GM19025 (cell line): Measurements from ENCODE around the gene GNAS-AS1.

Experiments used
- ATAC-seq: cut with Tn5 transposase; IDR thresholded peaks from one replicate; pipeline ENCODE4 v1.9.1; 2021; ENCODE audit warnings: mild to moderate bottlenecking, low read depth, moderate library complexity; ENCODE audit not compliant: unreplicated experiment

GNAS-AS1 gene

DNA sequence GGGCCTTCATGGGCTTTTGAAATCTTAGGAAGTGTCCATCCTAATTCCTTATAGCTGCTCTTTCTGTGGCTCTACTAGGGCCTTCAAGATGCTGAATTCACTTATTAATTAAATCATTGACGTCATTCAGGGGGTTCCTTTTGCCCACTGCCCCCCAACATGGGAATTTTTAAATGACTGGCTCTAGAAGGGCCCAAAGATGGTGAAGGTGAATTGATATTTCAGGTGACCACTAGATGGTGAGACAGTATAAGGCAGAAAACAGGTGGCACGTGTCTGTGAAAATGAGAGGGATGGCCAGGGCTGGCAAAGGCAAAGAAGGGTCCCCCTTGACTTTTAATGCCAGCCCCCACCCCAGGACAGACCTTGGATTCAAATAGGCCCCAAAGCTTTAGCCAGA, 13.6 kb upstream of the GNAS-AS1 start:
- ATAC-seq: no peak

DNA sequence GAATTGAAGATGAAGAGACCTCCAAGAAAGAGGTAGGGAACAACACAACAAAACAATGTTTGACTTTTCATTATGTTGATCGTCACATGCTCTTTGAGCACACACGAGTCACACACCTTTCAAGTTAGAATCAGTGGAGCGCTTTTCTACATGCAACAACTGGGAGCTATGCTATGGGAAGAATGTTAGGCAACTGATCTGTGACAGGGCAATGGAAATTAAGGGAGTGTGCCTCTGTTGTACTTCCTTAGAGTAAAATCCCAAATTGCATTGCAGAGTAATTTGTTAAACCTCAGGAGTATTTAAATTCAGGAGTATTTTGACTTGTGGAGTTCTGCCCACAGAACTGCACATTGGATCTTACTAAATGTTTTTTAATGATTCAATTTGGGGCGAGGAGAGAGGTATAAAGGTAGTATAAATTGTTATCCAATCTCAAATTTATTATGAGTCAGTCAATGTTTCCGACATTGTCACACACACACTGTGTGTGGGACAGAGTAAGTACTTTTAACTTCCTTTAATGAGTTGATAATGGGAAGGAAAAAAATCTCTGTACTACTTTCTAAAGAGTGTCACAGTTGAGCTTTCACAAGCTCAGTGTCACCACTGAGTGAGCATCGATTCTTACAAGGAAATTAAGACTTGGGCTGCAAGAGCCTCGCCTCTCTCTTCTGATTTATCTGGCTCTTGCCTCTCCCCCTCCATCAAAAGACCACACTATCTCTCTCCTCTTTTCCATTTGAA, 12.5 kb upstream of the GNAS-AS1 start:
- ATAC-seq: no peak

DNA sequence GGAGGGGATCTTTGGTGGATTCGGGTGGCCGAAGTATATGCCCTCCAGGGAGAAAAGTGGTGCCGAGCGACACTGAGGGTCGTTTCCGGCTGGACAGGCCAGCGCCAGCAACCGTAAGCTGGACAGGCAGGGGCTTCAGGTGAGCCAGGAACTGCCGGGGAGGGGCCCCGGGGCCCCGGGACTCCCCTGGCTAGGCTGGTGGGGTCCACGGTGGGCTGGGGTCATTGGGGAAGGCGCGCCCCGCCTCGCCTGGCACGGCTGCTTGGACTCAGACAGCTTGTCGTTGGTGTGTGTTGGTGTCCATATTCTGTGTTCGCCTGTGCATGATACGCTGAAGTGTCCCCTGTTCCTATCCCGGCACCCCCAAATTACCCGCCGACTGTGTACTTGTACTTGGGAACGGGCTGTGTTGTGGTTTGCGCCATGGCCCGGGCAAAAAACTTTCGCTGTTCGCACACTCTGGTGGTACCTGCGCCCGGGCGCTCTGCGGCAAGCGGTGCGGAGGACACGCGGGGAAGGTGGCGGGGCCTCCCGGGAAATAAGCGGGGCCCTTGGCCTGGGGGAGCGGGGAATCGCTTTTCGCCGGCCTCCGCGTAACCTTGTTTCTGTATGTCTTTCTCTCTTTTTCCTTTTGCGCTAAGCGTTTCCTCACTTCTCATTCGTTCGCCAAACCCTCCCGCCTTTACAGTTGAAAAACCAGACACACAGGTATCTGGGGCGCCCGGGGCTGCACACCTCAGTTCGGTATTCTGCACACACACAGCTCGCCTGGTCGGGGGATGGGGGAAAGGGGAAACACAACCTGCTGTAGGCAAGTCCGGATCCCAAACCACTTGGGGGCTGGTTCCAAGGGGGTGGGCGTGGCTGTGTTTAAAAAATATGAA, 5.0 kb upstream of the GNAS-AS1 start:
- no peak for ATAC-seq

DNA sequence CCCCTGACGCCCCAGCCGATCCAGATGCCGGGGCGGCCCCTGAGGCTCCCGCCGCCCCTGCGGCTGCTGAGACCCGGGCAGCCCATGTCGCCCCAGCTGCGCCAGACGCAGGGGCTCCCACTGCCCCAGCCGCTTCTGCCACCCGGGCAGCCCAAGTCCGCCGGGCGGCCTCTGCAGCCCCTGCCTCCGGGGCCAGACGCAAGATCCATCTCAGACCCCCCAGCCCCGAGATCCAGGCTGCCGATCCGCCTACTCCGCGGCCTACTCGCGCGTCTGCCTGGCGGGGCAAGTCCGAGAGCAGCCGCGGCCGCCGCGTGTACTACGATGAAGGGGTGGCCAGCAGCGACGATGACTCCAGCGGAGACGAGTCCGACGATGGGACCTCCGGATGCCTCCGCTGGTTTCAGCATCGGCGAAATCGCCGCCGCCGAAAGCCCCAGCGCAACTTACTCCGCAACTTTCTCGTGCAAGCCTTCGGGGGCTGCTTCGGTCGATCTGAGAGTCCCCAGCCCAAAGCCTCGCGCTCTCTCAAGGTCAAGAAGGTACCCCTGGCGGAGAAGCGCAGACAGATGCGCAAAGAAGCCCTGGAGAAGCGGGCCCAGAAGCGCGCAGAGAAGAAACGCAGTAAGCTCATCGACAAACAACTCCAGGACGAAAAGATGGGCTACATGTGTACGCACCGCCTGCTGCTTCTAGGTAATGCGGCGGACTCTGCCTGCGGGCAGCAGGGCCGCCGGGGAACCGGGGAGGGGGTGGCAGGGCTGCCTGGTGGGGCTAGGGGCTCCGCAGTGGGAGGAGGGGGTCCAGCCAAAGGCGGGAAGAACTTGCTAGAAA, 4.2 kb upstream of the GNAS-AS1 start:
- no peak for ATAC-seq

GRCh38 chr20:58853976-58854637, 3.4 kb upstream of the GNAS-AS1 start:
- no peak for ATAC-seq

GRCh38 chr20:58853466-58853865, 2.8 kb upstream of the GNAS-AS1 start:
- no peak for ATAC-seq

- no peak for ATAC-seq
Measured at GRCh38 chr20:58852543-58853271, 2.0 kb upstream of the GNAS-AS1 start, which contains the start of gene GNAS. GNAS (plus strand) TSS chr20:58852716.

DNA sequence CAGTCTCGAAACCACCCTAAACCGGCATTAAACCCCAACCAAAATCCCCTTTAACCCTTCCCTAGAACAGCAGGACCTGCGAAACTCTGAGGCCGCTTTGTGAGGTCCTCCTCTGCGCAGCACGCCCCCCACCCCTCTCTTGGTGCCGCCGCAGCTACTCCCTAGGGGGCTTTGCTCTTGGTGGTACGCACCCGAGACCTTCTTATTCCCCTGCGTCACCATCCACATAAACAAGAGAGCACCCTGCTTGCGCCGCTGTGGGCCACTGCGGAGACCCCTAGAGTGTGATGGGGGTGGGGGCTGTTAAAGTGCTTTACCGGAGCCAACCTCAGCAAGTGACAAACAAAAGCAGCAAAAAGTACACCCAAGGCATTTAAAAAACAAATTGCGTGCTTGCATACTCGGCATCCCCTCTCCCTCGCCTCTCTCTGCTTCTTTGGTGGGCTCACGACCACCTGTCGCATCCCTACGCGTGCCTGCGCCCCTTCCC, 1.3 kb upstream of the GNAS-AS1 start:
- no peak for ATAC-seq

DNA sequence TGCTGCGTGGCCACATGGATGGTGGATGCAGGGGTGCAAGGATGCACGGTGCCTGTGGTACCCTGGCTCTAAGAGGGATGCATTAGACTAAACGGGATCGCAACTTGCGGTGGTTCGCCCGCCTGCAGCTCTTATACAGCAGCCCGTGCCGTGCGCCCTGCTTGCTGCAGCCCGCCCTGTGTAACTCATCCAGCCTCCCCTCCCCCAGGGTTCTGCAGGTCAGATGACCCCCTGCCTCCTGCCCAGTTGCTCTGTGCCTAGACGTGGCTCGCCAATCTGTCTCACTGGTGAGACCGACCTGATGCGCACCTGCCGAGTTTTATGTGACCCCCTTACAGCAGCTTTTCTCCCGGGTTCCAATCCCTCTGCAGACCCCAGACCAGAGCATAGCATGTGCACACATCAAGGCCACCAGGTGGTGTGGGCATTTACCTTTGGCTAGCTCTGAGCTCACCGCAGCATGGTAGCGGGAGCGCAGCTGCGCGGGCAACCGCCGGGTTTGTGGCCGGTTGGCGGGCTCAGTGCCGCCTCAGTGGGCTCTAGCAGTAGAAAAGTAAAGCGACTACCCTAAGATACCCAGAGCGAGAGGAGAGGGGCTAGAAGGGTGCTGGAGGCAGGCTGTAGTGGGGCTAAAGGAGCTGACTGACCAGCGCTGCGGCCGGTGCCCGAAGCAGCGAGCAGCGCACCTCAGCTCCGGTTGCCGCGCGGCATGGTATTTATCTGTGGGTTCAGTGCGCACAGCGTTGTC, 693 bp upstream of the GNAS-AS1 start:
- ATAC-seq: no peak

GRCh38 chr20:58847463-58847862, 3.2 kb downstream of the GNAS-AS1 start:
- no peak for ATAC-seq

DNA sequence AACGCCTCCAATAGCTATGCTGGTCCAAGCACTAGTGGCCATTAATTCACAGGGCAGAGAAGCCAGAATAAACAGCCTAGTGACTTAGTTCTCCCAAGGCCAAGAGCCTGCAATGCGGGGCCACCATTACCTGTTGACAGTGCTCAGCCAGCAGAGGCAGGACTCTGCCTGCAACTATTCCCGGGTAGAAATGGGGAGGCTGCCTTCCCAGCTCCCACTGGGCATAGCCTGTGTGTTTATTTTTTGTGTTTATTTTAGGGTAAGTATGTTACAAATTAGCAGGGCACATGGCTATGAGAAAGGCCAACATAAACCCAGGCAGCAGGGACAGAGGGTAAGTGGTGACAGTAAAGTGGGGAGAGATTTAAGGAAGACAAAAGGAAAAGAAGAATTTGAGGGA, 5.0 kb downstream of the GNAS-AS1 start:
- no peak for ATAC-seq

DNA sequence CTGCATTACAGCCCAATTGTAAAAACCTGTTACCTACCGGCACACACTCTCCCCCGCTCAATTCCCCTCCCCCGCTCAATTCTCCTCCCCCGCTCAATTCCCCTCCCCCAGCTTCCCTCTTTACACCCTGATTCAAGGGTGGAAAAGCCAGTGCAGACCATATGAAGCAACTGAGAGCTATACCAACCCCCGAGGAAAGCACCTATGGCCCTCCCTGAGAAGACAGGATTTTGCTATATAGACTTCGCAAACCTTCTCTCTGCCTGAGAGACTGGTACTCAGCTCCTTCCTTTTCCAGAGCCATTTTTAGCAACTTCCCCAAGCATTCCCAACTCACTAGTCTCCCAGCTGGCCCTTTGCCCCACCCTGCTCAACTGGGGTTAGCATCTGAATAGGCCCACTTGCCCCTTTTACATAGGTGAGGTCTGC, 7.6 kb downstream of the GNAS-AS1 start:
- ATAC-seq: no peak

DNA sequence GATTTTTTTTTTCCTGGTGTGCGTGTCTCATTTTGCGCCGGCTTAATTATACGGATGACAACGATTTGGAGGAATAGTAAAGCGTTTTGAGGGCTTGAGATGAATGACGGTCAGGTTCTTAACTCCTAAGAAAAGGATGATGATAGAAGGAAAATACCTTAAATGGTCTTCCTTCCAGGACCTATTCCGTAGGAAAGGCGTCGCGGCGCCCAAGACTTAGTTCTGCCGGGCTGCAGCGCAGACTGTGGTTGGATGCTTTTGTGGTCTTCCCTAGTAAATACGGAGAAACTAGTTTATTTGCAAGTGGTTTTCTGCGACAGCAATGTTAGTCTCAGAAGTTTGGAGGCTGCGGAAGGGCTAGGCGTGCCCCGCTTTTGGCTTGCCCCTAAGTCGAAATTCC, 8.4 kb downstream of the GNAS-AS1 start:
- ATAC-seq: no peak

DNA sequence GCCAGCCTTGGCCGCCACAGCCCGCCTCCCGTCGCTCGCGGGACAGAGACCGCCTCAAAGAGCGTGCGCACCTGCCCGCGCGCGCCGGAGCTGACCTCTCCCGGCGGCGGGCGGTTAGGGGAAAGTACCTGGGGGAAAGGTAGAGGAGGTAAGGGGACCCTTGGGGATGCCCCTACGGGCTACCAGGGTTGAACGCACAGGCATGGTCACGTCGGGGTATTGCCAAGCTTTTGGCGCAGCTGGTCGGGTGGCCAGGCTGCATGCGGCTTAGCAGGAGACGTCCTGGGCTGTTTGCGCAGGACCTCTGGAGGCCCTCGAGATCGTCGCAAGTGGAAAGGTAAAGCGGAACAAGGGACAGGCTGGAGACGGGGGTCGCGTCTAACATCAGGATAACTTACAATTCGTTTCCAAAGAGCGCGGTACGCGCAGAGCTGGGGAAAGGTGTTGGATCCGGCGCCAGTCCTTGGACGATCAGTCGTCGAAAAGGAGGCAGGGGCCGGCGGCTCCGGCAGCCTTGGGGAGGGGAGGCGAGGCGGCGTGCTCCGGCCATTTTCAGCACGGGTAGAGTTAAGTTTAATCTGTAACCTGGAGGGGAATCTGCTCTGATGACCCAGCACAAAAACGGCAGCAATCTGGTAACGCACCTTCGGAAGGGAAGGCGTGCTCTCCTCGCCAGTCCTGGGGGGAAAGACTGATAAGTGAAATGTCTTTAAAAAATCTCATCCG, 9.0 kb downstream of the GNAS-AS1 start:
- no peak for ATAC-seq

DNA sequence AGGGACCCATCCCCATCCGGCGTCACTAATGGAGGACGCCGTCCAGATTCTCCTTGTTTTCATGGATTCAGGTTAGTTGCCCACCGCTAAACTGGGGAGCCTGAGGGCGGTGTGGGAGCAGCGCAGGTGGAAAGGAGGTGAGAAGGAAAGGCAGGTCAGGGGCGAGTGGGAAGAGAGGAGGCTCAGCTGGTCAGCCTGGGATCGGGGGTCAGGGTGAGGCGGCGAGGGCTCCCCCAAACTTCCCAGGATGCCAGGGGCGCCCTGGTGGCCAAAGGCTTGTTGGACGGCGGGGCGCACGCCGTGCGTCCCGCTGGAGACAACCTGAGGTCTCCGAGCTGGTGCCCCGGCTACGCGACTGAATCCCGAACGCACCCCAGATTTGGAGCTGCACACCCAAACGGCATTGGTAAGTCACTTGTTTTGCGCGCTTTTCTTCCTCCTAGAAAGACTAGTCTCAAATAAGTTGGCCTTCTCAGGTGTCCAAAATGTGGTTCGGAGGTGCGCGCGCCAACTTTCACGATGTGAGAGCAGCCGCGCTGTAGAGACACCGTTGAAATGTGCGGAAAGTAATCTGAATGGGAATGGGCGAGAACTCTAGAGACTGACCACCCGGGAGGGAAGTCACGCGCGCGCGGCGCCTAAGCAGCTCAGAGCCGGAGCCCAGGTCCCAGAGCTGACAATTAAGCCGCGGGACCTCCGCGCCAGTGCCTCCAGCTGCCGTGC, 9.7 kb downstream of the GNAS-AS1 start:
- ATAC-seq: no peak

GRCh38 chr20:58839991-58840747, 10.5 kb downstream of the GNAS-AS1 start:
- ATAC-seq: no peak

DNA sequence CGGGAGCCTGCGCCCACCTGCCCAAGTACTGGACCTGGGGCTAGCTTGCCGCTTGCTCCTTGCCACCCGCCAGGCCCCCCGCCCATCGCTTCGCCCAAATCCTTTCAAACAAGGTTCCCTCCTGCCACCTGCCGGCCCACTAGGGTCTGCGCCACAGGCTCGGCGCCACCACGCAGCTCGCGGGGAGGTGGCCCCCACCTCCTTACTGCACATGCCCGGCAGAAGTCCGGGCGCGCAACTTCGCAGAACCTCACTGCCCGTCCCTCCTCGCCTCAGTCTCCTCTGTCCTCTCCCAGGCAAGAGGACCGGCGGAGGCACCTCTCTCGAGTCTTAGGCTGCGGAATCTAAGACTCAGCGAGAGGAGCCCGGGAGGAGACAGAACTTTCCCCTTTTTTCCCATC, 11.2 kb downstream of the GNAS-AS1 start:
- no peak for ATAC-seq
